HG03442 (cell line): ENCODE data around the gene AAK1.
"Not testable (repeated sequence)": the region's sequence is repeated elsewhere in the genome, so short reads cannot be mapped to it uniquely, and the experiment has no call there.

ENCODE experiments used
- ATAC-seq: cut with Tn5 transposase; IDR thresholded peaks from one replicate; pipeline ENCODE4 v1.9.1; 2021; ENCODE audit warnings: mild to moderate bottlenecking, moderate library complexity; ENCODE audit not compliant: unreplicated experiment

The AAK1 gene

DNA sequence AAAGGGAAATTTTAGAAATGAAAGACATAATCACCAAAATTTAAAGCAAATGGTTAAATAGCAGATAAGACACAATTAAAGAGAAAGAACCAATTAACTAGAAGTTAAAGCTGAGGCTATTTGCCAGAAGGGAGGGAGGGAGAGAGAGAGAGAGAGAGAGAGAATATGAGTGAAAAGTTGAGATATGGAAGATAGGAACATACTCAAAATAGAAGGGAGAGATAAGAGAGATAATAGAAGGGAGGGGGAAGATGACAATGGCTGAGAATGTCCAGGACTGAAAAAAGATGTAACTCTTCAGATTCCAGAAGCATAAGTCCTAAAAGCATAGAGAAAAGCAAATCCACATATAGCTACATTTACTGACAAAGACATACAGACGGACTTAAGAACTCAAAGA, 17.1 kb upstream of the AAK1 start:
- ATAC-seq: no peak

- ATAC-seq: no peak
Measured at GRCh38 chr2:69659941-69660483, 16.5 kb upstream of the AAK1 start.

DNA sequence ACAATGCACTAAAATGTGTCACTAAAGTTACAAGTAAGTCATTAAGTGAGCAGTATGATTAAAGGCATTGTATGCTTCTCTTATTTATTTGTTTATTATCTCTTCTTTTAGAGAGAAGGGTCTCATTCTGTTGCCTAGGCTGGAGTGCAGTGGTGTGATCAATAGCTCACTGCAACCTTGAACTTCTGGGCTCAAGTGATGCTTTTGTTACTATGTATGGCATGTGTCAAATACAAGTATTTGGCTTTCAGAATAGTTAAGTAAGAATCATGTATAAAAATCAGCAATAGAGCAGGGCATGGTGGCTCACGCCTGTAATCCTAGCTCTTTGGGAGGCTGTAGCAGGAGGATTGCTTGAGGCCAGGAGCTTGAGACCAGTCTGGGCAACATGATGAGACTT, 15.8 kb upstream of the AAK1 start:
- no peak for ATAC-seq

DNA sequence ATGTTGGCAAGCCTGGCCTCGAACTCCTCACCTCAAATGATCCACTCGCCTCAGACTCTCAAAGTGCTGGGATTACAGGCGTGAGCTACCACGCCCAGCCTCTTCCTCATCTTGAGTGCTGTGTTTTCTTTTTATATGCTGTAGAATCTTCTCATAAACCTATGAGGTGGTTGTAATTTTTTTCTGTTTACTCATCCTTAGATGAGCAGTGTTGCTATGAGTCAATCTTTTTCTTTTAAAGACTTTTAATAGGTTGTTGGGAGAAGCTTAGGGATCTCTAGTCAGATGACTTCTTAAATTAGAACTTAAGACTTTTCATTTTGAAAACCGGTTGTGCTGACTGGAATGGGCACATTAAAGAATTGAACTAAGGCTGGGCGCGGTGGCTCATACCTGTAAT, 8.7 kb upstream of the AAK1 start:
- no peak for ATAC-seq

DNA sequence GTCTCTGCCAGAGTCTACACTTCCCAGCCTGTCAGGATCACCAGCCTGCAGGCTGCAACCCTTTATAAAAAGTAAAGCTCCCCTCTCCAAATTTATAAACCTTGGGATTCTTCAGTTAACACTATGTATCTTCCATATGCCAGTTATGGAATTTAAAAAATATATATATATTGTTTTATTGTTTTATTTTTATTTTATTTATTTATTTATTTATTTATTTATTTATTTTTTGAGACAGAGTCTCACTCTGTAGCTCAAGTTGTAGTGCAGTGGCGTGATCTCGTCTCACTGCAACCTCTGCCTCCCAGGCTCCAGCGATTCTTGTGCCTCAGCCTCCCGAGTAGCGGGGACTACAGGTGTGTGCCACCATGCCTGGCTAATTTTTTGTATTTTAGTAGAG, 3.7 kb upstream of the AAK1 start:
- not testable (repeated sequence) for ATAC-seq

DNA sequence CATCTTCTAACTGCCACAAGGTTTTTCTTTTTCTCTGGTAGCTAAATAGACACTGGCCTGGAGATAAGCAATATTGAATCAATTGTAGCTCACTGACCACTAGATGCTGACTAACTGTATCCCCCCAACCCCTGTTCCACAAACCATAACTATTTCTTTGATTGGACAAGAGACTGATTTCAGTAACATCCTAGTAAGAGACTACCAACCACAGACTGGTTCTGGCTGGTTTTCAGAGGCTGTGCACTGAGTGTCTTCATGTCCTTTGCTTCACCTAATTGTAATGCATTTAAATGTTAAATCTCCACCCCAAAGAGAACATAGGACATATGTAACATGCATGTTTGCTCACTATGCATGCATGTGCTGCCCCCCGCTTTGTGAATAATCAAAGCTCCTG, 3.2 kb upstream of the AAK1 start:
- ATAC-seq: no peak

DNA sequence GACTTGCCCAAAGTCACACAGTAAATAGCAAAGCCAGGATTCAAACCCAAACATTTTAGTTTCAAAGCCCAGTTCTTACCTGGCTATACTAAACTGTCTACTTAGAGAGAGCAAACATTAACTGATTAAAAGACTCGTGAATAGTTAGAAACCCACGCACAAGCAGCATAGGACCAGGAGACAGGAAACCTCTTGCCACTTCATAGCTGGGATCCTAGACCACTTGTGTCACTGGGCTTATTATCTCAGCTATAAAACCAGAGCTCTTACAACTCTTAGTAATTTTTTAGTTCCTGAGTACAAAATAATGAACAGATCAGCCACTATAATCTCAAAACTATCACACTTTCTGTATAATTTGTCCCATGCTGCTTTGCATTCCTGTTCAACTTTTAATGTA, 2.4 kb upstream of the AAK1 start:
- no peak for ATAC-seq

- ATAC-seq: no peak
Measured at GRCh38 chr2:69645031-69645431, 1.5 kb upstream of the AAK1 start.

- no peak for ATAC-seq
Measured at GRCh38 chr2:69644506-69644979, 1.0 kb upstream of the AAK1 start.

- ATAC-seq: no peak
Measured at GRCh38 chr2:69642709-69643601, 584 bp downstream of the AAK1 start.

DNA sequence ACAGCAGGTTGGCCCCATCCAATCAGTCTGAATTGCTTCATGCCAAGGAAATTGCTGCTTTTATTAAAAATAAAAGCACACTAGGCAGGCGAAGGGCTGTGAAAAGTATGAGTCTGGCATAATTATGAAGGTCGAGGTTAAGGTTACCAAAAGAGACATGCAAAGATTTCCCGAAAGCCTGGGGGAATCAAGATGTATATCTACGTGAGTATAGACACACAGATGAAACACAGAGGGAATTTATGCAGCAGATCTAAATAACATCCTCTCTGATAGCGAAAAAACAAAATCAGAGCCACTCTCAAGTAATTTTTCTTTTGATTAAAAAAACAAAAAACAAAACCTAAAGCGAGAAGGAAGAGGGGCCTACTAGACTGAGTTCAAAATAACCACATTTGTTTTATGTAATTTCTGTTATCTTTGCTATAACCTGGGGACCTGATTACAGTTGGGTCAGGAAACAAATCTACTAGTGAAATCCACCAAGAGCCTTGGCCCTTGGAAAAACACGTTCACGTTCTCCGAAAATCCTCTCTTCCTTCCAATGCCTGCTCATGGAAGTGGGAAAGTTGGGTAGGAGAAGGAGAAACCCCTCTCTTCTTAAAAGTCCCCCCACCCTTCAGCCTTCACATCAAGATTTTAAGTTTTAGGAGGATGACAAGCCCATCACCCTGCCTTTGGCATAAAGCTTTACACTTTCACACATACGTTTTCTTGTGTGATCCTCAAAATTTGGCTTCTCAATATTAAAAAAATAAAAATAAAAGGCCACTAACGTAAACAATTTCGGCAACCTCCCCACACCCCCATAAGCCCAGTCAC, 1.4 kb downstream of the AAK1 start:
- no peak for ATAC-seq

- no peak for ATAC-seq
Measured at GRCh38 chr2:69641471-69641870, 2.1 kb downstream of the AAK1 start.

- no peak for ATAC-seq
Measured at GRCh38 chr2:69639266-69639665, 4.3 kb downstream of the AAK1 start.

- ATAC-seq: no peak
Measured at GRCh38 chr2:69638630-69639029, 4.9 kb downstream of the AAK1 start.

DNA sequence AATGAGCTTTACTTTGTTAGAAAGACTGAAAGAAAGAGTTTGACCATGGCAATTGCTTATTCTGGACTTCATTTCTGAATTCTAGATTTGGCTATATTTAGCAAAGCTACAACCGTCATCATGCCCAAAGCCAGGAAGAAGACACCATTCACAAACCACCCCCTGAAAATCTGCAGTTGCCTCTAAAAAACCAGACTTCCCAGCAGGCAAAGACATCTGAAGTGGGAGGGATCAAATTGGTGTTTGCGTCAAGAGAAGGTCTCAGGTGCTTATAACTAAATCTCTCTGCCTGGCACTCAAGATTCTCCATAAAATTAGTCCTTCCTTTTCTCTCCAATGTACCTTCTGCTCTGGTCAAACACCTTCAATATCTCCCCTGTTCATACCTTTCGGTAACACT, 5.6 kb downstream of the AAK1 start:
- ATAC-seq: no peak

DNA sequence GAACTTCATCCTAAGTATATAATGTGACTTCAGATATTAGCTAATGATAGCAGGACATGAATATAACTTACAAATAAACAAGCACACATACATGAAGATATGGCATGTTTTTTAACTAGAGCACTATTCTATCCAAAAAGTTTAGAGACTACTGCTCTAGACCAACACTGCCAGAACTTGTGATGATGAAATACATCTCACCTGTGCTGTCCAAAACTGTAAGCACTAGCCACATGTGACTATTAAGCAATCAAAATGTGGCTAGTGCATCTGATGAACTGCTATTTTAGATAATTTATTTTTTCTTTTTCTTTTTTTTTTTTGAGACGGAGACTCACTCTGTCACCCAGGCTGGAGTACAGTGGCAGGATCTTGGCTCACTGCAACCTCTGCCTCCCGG, 7.1 kb downstream of the AAK1 start:
- ATAC-seq: no peak

DNA sequence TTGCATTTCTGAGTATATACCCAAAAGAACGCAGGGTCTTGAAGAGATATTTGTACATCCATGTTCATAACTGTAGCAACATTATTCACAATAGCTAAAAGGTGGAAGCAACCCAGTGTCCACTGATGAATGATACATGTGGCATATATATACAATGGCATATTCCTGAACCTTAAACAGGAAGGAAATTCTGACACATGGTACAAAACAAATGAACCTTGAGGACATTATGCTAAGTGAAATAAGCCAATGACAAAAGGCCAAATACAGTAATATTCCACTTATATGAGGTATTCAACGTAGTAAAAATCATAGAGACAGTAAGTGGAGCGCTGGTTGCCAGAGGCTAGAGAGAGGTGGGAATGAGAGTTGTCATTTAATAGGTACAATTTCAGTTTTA, 8.1 kb downstream of the AAK1 start:
- ATAC-seq: no peak

DNA sequence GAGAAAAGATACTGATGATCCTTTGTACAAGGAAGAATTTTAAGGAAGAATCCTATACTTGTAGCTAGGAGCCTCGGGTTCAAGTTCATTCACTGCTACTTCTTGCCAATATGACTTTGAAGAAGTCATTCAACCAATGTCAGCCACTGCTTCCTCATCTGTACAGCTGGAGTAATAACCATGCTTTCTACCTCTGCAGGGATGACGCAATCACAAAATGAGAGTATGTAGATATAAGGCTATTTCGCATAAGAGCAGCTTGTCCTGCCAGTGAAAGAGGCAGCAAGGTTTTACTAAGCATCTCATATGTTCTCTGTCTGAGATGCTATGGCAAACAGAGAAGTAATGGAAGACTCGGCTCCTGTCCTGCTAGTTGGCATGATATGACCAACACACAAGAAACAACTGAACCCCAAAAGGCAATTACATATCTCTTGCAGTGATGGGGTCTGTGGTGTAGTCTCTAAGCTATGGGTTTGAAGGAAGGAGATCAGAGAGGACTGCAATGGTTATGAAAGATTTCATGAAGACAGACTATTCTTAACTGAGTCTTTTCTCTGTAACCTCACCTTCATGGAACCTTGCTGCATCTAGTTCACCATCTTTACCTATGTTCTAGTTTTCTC, 9.2 kb downstream of the AAK1 start:
- no peak for ATAC-seq

DNA sequence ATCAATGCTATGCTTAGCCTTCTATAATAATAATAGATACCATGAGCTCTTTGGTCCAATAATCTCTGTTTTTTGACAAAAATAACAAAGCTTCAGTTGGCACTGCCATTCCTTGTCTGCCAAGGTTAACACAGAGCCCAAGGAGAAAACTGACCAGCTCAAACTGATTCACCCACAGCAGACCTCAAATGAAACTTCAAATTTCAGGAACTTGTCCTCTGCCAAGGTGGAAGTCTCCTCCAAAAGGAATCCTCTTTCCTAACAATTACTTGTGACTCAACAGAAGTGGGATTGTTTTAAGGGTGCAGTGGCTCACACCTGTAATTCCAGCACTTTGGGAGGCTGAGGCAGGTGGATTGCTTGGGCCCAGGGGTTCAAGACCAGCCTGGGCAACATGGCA, 12.1 kb downstream of the AAK1 start:
- no peak for ATAC-seq

DNA sequence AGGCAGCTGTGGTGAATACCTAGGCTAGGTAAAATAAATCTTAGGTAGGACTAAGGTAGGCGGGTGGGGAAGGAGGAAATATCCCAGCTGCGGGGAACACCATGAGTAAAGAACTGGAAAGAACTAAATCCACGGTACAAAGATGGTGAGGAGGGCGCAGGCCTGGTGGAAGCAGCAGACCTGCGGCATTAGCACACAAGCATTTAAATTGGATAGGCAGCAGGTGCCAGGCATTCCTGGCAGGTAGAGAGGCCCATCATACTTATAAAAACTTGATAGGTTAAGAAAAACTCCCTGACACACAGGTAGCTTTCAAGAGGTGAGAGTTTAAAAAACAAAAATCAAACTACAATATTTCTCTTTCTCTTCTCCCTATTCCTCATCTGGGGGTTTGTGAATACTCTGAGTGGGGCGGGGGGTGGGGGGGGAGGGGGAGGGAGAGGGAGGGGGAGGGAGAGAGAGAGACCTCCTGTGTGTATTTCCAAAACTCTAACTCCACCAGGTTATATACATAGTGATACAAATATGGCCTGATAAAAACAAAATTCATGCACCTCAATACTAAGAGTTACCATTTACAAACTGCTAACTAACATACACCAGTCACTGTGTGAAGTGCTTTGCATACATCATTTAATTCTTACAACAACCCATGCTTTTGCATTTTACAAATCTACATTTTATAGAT, 13.5 kb downstream of the AAK1 start:
- ATAC-seq: no peak
